NB4 (cell line): ENCODE results near the gene JPT1.
"Not testable (repeated sequence)": the region's sequence is repeated elsewhere in the genome, so short reads cannot be mapped to it uniquely, and the experiment has no call there.

ENCODE experiments used
- DNase-seq: peaks from one replicate; pipeline ENCODE4 v3.0.0; 2010; ENCODE audit warnings: low read depth
- H3K4me3 ChIP-seq: one replicate; pipeline ENCODE4 v1.5.1; 2011; ENCODE audit warnings: mild to moderate bottlenecking, low read depth, low read length, moderate library complexity
- MYC ChIP-seq: IDR thresholded peaks from 2 replicates; pipeline ENCODE4 v1.6.1; 2011; ENCODE audit warnings: low read depth, low read length
- POLR2A ChIP-seq: IDR thresholded peaks from 2 replicates; pipeline ENCODE4 v1.6.1; 2011; ENCODE audit warnings: mild to moderate bottlenecking; ENCODE audit not compliant: insufficient read length; ENCODE audit errors: extremely low read depth
- TF ChIP-seq, protein P1 (sequence below): IDR thresholded peaks from one replicate; pipeline ENCODE4 v1.5.1; 2012; ENCODE audit warnings: low read depth, low read length
- TF ChIP-seq, protein P2 (sequence below): IDR thresholded peaks from 2 replicates; pipeline ENCODE4 v1.6.1; 2011; ENCODE audit warnings: low read depth, low read length

The JPT1 gene

DNA sequence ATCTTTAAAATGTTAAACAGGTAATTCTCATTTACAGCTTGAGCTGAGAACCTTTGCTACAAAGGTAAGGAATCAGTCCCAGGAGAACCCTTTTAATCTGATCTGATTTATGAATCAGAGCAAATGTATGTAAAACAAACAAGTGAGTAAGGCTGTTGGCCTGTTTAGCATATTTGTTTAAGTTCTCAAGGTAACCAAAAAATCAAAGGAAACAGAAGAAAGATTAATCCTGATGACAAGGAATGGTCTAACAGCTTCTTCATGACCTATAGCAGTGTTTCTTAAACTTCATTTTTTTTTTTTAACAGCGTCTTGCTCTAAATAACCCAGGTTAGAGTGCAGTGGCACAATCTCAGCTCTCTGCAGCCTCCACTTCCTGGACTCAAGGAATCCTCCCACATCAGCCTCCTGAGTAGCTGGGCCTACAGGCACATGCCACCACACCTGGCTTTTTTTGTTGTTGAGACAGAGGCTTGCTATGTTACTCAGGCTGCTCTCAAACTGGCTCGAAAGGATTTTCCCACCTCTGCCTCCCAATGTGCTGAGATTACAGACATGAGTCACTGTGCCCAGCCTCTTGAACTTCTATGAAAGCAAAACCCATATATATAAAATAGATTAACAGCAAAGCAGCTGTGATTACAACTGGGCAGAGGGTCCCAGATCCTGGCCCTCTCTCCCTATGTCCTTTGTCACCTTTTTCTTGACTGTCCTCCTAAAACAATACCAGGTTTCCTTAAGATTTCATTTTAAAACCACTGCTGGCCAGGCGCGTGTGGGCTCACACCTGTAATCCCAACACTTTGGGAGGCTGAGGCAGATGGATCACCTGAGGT is 5.1 kb upstream of the JPT1 start:
- no peak overlapping the region for H3K4me3 ChIP-seq
- TF ChIP-seq MYC, result no peak
- TF ChIP-seq, protein P1, sequence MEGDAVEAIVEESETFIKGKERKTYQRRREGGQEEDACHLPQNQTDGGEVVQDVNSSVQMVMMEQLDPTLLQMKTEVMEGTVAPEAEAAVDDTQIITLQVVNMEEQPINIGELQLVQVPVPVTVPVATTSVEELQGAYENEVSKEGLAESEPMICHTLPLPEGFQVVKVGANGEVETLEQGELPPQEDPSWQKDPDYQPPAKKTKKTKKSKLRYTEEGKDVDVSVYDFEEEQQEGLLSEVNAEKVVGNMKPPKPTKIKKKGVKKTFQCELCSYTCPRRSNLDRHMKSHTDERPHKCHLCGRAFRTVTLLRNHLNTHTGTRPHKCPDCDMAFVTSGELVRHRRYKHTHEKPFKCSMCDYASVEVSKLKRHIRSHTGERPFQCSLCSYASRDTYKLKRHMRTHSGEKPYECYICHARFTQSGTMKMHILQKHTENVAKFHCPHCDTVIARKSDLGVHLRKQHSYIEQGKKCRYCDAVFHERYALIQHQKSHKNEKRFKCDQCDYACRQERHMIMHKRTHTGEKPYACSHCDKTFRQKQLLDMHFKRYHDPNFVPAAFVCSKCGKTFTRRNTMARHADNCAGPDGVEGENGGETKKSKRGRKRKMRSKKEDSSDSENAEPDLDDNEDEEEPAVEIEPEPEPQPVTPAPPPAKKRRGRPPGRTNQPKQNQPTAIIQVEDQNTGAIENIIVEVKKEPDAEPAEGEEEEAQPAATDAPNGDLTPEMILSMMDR, result no peak
- TF ChIP-seq, protein P2, sequence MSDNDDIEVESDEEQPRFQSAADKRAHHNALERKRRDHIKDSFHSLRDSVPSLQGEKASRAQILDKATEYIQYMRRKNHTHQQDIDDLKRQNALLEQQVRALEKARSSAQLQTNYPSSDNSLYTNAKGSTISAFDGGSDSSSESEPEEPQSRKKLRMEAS, result no peak
- no peak for TF ChIP-seq POLR2A
- no peak for DNase-seq

DNA sequence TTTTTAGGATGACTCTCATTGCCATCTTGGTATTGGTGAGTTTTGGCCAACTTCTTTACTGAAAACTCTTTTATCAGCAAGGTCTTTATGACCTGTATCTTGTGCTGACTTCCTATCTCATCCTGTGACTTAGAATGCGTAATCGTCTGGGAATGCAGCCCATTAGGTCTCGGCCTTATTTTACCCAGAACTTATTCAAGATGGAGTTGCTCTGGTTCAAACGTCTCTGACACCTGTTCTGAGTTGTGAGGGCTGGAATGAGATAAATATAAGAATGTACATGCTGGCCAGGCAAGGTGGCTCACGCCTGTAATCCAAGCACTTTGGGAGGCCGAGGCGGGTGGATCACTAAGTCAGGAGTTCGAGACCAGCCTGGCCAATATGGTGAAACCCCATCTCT is 4.2 kb upstream of the JPT1 start:
- not testable (repeated sequence) for DNase-seq, H3K4me3 ChIP-seq

DNA sequence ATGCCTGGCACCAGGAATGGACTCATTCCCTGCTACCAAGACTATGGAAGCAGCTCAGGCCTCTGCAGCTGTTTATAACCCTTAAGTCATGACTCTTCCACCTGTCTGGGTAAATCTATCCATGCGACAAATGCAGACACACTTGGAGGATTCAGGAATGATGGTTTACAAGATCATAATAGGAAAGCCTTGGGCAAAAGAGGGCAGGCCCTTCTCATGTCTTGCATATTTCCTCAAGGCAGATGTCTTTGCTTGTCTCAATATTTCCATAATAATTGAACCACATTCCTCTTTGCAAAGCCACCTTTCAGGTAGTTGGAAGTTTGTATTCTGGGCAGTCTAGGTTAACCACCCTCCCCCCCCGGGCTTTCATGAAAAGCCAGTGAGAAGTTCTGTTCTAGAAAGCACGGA is 884 bp upstream of the JPT1 start:
- H3K4me3 ChIP-seq, result no peak overlapping the region
- no peak for DNase-seq
- TF ChIP-seq MYC (no peak), POLR2A (no peak)
- TF ChIP-seq, protein P2, result no peak
- TF ChIP-seq, protein P1, result no peak

DNA sequence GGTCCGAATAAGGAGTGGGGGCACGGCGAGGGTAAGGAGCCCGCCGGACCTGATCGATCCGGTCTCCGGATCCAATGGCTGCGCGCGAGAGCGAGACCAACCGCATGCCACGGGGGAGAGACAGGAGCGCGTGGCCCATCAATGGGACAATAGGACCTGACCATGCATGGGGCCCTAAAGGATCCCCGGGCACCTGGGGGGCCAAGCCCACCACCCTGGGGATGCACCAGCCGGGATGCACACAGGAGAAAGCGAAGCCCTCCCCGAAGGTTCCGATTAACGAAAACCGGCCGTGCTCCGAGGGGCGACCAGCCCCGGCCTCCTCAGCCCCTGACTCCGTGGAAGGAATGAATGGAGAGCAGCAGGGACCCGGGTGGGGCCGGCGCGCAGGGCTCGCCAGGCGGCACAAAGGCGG is 525 bp downstream of the JPT1 start:
- no peak for DNase-seq
- peak; percentile 80 for TF ChIP-seq MYC
- TF ChIP-seq, protein P1, result no peak
- no peak for TF ChIP-seq POLR2A
- TF ChIP-seq, protein P2, result no peak; the same call in 1 of the 2 replicates
- peak overlapping the region; percentile 71 for H3K4me3 ChIP-seq

DNA sequence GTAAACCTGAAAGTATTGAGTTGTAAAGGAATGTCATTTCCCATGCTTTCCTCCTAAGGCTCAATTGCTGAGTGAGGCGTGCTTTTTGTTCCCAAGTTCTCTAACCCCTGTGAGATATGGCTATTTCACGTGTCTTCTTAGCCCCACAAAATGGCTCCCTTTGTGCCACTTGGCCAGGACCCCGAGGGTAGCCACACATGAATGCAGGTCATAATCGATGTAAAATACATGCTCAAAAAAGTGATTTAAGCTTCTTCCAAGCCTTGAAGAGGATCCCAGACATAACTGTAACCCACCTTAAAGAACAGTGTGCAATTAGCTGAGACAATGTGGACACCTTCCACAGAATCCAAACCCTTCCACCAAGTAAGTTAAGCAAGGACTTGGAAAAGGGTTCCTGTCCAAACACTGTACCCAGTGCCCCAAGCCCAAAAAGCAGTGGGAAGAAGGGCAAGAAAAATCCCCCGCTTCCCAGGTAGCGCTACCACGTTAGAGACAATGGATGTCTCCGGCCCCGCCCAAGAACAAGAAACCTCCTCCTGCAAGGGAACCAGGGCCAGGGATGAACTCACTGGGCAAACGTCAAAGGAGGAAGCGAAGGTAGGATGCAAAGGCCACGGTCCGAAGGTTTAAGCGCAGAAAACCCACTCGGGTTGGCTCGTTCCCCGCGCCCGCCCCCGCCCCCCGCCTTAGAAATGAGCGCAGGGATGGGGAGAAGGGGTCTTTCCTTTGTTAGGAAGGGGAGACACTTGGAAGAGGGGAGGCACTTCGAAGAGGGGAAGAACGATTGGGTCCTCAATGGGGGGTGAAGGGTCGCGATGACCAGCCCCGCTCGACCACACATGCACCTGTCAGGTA is 1.2 kb downstream of the JPT1 start:
- H3K4me3 ChIP-seq, result peak overlapping the region; percentile 71
- no peak for TF ChIP-seq MYC
- TF ChIP-seq POLR2A, result no peak
- TF ChIP-seq, protein P2, result peak; percentile 20; the same call in 1 of the 2 replicates
- TF ChIP-seq, protein P1, result no peak
- peak; percentile 63 for DNase-seq

DNA sequence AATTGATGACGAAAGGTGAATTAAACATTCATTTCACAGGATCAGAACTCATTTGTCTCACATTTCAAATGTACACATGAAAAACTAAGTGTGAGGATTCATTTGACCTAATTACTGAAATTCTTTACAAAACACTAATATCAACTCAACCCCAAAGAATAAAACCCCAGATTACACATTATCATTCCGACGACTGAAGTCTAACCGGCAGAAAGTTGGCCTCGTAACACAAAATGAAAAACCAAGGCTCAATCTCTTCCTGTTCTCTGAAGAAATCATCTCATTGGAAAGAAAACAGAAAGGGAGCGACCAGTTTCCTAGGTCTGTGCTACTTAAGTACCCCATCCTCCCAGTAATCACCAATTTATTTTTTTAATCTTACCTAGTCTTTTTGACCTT is 1.8 kb downstream of the JPT1 start:
- H3K4me3 ChIP-seq, result peak overlapping the region; percentile 71
- DNase-seq, result no peak
- TF ChIP-seq POLR2A, result no peak
- TF ChIP-seq, protein P2, result no peak
